NCI-H1092 (cell line): ENCODE measurements around the gene TTC12.

Source experiments
- DNase-seq: peaks from one replicate; lab custom pipeline; 2025; lab: John Stamatoyannopoulos, UW

Gene TTC12

GRCh38 chr11:113407163-113407562, 92.8 kb downstream of the TTC12 start:
- no peak for DNase-seq

DNA sequence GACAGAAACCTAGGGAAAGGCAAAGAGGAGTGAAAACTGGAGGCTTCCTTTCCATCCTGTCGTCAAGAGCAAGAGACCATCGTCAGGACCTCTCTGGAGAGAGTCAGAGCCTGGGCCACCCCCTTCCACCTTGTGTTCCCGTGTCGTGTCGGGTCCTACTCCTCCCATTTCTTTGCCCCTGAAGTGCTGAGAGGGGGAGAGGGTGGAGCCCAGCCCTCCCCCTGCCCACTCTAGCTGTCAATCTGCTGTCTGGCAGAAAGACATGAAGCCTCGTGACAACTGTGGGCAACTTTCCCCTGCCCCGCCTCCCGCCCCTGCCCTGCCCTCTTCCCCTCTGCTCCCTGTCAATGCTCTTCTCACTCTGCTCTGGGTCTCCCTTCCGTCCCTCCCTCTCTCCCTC, 93.8 kb downstream of the TTC12 start:
- no peak for DNase-seq

DNA sequence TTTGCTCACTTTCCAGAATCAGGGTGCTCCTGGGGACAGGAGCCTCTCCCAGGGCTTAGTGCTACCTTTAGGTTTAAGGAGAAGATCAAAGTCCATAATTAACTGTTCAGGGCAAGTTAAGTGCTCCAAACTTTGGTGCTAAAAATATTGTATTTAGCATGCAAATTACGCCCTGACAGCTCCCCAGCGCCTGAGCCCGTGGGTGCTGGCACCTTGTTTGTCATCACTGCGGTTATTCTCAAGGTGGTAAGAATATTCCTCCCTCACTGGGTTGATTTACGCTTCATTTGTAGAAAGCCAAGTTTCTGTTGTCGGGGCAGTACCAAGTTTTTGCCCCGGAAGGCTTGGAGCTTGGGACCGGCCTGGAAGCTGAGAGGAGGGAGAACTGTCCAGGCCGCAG, 94.5 kb downstream of the TTC12 start:
- DNase-seq, result no peak

- no peak for DNase-seq
Measured at GRCh38 chr11:113409526-113409925, 95.1 kb downstream of the TTC12 start.

- no peak for DNase-seq
Measured at GRCh38 chr11:113410414-113411135, 96.2 kb downstream of the TTC12 start.

GRCh38 chr11:113411536-113411935, 97.2 kb downstream of the TTC12 start:
- peak; percentile 29 for DNase-seq

DNA sequence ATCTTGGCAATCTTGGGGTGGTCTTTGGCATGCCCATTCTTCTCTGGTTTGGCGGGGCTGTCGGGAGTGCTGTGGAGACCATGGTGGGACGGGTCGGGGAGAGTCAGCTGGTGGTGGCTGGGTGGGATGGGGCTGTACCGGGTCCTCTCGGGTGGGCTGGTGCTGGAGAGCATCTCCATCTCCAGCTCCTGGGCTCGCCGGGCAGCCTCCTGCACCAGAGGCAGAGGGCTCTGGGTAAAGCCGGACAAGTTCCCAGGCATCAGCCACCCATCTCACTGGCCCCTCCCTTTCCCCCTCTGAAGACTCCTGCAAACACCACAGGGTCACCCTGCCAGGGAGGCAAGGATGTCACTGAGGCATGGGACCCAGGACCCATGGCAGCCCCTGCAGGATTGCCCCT, 98.3 kb downstream of the TTC12 start:
- no peak for DNase-seq

DNA sequence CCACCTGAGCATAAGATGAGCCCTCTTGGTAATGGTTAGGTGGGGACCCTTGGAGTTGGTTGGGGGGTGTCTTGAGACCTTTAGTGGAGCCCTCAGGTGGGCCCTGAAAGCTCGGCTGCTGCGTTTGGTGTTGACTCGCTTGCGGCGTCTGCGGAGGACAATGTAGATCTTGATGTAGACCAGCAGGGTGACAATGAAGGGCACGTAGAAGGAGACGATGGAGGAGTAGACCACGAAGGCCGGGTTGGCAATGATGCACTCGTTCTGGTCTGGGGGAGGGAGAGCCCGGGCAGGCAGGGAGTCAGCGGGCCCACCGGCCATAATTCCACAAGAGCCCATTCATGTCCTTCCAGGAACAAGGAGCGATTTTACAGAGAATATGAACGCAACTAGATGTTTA, 101.0 kb downstream of the TTC12 start:
- no peak for DNase-seq
